IPS DF 4.7 (cell line): Measurements from ENCODE around the gene CAPN15.
"Not testable (repeated sequence)": the region's sequence is repeated elsewhere in the genome, so short reads cannot be mapped to it uniquely, and the experiment has no call there.

Source experiments
- DNase-seq: peaks from one replicate; pipeline ENCODE4 v3.0.0-alpha.2; 2013; ENCODE audit warnings: low spot score; ENCODE audit errors: extremely low read depth

CAPN15 gene

DNA sequence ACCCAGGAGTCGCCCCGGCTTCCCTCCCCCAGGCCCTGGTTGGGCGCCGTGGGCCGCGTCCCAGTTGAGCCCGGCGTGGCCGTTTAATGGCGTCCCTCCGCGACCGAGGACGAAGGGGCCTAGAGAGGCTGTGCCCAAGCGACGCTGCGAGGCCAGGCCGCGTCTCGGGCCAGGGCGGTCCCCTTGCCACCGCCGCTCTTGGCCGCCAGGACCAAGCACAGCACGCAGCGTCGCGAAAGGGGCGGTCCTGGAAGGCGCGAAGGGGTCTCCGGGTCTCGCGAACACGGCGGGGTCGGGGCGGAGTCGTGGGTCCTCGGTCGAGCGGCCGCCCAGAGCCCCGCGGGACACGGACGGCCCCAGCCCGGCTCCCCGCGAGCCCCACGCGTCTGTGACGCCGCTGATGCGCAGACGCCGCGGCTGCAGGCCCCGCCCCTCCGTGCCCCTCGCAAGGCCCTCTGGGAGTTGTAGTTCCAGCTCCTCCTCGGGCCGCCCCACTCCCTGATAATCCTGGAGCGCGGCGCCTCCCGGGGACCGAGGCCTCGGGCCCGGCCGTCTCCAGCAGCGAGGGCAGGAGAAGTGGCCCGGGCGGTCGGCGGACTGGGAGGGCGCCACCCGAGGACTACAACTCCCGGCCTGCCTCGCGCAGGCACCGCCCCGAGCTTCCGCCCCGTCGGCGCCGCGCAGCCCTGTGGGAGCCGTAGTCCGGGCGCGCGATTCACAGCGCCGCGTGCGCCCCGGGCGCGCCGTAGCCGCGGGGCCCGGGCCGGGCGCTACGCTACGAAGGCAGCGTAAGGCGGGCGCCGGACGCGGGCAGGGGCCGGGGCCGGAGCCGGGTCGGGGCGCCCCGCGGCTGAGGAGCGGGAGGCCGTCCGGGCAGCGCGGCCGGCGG, at the start of gene CAPN15:
CAPN15 (plus strand) TSS at position 698 of the 889 bp plus-strand sequence. CDS start 19,127 bp downstream, outside the sequence.
- DNase-seq = no peak

DNA sequence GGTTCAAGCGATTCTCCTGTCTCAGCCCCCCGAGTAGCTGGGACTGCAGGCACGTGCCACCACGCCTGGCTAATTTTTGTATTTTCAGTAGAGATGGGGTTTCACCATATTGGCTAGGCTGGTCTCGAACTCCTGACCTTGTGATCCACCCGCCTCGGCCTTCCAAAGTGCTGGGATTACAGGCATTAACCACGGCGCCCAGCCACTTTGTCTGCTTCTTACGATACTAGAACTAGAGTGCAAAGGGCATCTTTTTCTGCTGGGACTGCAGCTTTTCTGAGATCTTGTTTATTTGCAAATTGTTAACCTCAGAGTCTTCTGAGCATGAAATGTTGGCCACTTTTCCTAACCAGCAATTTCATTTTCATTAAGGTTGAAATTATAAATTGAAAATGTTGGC, 49.2 kb upstream of the CAPN15 start:
- not testable (repeated sequence) for DNase-seq

DNA sequence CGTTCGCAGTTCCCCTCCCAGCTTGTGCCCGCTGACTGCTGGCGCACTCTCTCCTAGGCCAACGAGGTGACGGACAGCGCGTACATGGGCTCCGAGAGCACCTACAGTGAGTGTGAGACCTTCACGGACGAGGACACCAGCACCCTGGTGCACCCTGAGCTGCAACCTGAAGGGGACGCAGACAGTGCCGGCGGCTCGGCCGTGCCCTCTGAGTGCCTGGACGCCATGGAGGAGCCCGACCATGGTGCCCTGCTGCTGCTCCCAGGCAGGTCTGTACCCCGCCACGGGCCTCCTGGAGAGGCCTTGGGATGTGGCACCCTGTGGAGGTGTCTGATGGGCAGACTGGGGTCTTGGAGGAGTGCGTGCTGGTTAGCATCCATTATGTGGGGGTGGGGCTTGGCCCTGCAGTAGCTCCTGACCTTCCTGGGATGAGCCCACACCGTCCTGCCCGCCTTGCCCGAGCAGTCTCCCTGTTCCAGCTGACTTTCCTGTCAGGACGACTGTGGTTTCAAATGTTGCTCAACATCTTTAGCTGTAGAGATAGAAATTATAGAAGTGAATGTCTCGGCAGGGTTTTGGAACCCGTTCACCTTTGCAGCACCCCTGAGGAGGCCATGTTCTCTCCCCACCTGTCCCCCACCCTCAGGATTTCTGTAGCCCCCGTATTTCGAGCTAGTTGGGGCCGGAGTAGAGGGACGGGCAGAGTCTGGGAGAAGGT, 44.9 kb upstream of the CAPN15 start:
- DNase-seq = no peak

DNA sequence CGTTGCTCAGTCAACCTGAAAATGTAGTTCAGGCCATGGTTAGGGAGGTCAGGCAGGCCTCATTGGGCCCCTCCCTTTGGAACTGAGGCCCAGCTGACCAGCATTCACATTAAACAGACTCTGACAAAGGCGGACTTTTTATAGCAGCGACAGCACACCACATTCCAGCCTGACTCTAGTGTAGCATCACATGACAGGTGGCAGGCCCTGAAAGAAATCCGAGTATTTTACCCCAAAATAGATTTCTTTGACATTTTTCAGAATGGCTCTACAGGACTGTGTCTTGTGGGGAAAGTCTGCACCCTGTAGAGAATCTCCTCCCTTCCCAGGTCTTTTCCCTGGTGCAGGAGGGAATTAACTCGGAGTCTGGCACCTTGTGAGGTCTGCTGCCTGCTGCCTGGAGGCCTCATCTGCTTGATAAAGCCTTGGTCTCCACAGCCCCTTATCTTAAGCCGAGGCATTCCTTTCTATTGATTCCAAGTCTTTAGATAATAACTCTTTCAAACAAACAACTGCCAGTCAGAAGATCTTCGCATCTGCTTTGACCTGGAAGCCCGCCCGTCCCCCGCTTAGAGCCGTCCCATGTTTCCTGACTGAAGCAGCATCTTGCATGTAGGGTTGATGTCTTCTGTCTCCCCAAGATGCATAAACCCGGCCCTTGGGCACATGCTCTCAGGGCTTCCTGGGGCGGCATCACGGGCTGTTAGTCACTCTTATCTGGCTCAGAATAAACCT, 44.0 kb upstream of the CAPN15 start:
- no peak for DNase-seq

DNA sequence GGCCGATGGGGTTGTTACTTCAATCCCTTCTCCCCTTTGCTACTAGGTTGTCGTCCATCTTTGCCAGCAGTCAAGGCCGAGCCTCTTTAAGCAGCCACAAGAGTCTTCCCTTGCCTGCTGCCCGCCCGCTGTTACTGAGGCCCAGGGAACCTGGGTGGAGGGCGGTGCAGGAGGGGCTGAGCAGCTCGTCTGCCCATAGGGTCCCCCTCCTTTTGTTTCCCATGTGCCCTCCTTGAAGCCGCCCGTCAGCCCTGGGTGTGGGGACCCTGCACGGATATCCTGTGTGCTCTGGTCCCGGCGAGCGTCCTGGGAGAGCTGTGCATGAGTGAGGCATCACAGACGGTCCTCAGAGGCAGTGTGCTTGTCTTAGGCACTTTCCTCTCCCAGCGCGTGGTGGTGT, 37.9 kb upstream of the CAPN15 start:
- no peak for DNase-seq

DNA sequence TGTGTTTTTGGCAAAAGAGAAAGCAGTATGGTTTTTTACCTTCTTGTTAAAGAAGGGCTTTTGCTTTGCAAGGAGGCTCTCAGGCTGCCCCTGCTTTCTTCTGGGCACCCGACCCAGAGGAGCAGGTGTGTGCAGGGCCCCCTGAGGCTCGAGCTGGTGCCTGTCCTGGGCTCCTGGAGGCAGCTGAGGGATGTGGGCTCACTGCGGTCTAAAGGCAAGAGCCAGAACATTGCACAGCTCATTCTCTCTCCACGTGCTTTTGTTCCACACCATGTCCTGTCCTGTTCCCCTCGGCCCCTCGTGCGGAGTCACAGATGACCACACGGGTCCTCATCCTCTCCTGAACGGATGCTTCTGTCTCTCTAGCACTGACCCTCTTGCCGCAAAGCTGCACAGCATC, 36.7 kb upstream of the CAPN15 start:
- DNase-seq = no peak

DNA sequence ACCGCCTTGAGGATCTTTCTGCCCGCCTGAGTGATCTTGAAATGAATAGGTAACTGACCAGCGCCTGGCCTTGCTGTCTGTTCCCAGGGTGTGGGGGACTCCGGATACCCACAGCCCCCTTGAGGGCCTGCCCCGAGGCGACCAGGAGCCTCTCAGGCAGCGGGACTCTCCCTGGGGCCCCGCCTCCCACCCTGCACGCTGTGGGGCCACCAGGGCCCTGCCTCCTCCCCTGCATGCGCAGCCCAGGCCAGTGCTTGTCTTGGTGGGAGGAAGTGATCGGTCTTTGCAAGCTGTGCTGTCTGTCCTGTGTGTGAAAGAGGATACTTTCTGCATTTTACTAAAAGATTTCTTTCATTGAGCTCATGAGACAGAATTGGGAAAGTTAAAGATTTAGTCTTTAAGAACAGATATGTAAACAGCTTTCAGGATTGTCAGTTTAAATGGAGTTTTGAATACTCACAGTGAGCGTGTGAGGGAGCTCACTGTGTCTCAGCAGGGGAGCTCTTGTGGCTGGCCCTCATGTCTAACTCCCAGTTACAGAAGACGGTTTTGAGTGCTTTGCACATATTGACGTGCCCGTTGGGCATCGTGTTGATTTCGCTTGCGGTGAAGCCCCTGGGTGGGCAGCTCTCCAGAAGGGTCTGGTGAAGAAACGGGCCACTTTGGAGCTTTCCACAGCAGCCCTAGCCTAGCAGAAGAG, 36.1 kb upstream of the CAPN15 start:
- no peak for DNase-seq

DNA sequence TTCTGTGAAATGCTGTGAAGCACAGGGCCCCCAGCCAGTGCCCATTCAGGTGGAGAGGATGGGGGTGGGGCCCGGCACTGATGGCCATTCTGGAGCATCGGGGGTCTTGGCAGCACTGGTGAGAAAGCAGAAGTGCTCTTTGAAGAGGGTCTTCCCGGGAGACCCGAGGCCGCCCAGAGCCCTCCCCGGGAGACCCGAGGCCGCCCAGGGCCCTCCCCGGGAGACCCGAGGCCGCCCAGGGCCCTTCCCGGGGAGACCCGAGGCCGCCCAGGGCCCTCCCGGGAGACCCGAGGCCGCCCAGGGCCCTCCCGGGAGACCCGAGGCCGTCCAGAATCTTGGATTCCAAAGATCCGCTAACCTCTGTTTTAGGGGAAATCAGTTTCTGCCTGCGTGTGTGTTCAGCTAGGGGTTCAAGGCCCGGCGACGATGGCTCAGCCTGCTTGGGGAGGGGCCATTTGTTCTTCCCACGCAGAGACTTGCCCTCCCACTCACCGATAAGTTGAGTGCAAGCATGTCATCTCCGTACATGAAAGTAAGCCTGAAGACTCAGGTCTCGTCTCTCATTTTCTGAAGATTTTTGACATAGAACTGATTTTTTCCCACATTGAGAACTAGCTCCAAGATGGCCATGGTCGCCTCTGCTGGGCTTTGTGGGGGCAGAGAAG, 35.2 kb upstream of the CAPN15 start:
- DNase-seq = no peak

DNA sequence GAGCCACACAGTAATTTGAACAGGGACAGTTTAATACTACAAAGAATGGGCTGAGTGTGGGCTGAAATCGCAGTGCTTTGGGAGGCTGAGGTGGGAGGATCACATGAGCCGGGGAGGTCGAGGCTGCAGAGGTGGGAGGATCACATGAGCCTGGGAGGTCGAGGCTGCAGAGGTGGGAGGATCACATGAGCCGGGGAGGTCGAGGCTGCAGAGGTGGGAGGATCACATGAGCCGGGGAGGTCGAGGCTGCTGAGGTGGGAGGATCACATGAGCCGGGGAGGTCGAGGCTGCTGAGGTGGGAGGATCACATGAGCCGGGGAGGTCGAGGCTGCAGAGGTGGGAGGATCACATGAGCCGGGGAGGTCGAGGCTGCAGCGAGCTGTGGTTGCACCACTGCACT, 32.8 kb upstream of the CAPN15 start:
- DNase-seq = not testable (repeated sequence)

DNA sequence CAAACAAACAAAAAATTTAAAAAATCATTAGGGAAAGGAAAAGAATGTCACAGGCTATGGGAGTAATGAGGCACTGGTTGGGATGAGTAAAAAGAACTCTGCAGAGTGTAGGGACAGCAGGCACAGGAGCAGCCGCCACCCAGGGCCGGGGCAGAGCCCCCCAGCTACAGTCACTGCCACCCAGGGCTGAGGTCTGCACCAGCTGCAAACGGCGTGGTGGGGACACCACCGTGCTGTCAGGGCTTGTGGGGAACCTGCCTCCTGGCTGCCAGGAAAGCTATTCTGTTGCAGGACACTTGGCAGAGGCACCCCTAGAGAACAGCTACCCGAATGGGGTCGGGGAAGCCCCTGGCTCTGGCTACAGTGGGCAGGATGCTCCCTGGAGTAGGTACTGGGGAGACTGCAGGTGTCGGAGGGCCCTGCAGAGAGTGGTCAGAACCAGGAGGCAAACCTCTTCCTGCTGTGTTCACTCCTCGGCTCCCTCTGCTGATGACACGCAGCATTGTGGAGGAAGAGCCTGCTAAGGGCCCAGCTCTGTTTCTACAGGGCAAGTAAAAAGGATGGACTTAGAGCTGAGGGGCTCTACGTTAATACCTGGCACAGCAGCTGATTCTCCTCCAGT, 32.3 kb upstream of the CAPN15 start:
- DNase-seq = no peak

DNA sequence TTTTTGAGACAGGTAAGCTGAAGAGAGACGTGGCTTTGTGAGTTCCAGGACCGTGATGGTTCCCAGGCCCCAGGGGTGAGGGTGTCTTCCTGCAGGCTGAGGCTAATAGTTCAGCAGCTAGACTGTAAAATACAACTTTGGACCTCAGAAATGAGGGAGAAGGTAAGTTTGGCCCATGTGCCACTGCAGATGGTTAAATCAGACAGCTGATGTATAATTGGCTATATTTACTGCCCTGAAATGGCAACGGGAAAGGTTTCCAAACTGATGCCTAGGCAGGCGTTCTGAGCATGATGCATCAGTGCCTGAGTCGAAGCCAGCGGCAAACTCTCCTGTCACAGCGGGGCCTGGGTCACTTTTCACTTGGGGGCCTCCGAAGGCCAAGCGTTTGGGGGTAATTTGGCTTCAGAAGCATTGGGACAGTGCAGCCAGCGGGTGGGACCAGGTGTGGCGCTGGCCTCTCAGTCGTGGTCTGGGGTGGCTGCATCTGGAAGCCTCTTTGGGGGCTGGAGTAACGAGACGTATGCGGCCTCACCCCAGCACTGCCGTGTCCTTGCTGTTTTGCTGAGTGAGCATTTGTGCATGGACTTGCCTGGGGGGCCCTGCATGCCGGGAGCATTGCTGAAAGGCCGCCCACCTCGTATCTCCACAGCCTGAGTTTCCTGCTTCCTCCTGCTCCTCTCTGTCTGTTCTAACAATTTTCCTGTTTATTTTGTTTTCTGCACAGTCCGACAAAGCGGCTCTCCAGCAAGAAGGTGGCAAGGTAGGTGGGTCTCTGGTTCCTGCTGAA, 31.2 kb upstream of the CAPN15 start:
- no peak for DNase-seq

DNA sequence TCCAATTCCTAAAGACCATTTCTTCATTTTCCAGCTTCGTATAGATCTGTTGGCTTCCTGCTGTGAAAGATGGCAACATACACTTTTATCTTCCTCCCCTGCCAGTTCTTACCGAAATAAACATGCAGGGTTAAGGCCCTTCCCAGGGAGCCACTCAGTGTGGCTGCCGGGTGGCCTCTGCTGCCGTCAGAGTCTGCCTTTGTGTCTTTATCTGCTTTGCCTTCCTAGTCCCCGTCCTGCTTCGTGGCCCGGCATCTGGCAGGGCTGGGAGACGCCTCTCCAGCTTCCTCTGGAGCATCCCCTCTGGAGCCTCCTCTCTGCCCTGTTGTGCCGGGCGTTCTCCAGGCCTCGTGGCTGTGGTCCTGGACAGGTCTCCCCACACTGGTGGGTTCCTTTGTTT, 30.3 kb upstream of the CAPN15 start:
- DNase-seq = no peak

DNA sequence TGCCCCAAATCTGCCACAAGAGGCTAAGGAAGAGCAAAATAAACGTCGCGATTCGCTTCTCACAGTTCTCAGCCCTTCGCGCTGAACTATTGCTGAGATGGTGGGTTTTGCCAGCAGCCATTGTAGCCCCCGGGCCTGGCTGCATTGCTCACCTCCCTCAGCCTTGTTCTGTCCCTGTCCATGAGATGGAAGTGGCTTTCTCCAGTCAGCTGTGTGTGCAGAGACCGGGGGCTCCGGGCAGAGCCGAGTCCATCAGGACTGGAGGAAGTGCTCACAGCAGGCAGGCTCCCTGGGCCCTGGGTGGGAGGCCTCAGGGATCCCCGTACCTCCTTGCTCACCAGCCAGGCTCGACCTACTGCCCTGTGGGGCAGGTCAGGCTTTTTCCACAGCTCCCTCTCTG, 27.6 kb upstream of the CAPN15 start:
- no peak for DNase-seq

DNA sequence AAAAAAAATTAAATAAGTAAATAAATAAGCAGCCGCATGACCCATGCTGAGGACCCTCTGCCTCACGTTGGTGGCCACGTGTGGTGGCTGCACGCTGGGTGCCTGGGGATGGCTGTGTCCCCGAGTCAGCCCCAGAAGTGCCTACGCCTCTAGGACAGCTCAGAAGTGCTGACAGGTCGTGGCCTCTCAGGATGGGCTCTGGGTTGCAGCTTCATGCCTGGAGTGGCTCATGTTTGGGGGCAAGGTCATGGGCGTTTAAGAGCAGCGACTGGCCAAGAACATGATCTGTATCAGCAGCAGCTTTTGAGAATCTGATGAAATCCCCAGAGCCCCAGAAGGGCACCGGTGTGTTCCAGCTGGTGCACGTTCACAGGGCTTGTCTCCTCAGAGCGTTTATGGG, 26.8 kb upstream of the CAPN15 start:
- DNase-seq = no peak

DNA sequence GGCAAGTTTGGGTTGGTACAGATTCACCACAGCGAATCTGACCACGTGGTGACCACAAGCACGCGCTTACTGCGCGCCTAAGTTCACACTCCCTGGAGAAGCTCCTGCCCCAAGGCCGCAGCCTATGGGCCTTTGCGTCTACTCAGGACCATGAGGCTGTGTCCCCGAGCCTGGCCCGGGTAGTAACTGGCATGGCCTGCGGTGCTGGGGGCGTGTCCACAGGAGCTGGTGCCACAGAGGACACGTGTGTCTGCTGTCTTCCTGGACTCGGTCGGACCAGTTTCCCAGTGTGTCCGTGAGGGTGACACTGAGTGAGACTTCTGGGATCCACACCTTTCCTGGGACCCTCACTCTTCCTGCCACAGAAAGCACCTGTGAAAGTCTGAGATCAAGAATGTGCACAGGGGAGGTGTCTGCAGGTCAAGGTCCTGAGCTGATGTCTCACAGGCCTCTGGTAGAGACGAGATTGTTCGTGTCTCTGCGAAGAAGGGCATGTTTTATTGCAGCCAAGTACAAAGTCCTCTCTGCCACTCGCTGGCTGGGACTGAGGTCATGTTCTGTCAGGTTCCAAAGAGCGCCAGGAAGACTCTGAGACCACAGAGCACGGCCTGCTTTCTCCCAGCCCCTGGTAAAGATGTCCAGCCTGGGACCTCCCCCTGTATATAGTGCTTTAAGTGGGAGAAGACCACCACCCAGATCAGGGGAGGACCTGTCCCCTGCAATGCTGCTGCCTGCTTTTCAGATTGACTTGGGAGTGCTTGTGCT, 25.2 kb upstream of the CAPN15 start:
- DNase-seq = no peak

DNA sequence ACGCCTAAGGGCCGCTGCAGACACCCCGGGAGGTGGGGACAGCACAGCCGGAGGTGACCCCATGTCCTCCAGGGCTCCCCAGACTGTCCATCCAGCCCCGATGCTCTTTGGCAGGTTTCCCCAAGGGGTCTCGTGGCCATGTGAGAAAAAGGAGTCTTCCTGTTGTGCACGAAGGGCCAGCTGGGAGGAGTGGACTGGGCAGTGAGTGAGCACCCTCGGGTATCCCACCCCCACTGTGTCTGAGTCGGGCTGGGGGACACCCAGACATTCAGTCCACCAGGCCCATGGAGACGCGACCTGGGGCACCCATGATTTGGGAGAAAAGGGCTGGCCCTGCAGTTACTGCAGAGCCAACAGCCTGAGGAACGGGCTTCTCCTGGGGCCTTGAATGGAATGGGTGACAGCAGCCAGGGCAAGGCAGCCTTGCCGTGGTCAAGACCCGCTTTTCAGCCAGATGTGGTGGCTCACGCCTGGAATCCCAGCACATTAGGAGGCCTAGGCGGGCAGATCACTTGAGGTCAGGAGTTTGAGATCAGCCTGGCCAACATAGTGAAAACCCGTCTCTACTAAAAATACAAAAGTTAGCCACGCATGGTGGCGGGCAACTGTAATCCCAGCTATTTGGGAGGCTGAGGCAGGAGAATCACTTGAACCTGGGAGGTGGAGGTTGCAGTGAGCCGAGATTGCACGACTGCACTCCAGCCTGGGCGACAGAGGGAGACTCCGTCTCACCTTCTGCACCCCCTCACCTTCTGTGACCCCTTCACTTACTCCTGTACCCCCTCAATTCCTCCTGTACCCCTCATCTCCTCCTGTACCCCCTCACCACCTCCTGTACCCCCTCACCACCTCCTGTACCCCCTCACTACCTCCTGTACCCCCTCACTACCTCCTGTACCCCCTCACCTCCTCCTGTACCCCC, 24.1 kb upstream of the CAPN15 start:
- DNase-seq = no peak

DNA sequence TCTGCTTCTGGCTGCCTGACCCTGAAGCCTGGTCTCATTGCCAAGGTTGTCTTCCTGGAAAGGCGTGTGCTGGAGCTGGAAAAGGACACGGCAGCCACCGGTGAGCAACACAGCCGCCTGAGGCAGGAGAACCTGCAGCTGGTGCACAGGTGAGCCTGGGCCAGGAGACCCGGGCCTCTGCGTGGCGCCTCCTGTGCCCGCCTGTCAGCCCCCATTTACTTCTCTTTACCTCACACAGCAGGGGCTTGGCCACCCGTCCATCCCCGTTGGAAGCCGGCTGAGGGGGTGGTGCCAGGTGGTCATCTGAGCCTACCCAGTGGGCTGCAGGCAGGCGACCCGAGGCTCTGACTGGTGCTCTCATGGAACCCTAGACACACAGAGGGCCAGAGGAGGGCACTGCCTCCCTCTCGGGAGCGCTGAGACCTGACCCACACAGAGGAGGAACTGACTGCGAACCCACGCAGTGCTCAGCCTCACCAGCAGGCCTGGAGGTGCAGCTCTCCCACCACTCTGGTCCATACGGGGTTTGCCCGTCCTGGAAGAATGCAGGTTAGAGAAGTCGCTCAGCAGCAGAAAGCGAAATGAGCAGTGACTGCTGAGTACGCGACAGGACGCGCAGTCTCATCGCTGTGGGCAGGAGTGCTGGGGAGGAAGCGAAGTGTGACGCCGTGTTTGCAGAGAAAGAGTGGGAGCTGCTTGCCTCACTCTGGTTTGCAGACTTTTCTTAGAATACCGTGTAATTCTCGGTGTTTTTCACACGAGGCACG, 21.9 kb upstream of the CAPN15 start:
- DNase-seq = no peak
